ENCODE measurements around the gene GABRP. TPM values are rescaled to one million over a fixed set of nuclear protein-coding genes. Genes with fewer than 3 reads are reported as not detected.

Gene GABRP
- total and polyA plus RNA-seq, 9 donors, result 0.13 to 3.9 (median 0.24) TPM; not detected in 2

GRCh38 chr5:170805666-170806065 is 22.1 kb downstream of the GABRP start:
- no peak for DNase-seq
- Histone ChIP-seq H3K27me3 (no peaks in the 10 kb centered on the region), H3K36me3 (no peaks in the 10 kb centered on the region), H3K4me1 (ENCODE audit: insufficient read depth) (no peaks in the 10 kb centered on the region), H3K4me3 (no peak overlapping the region), H3K27ac (no peak overlapping the region), H3K9me3 (no peaks in the 10 kb centered on the region)
- TF ChIP-seq CTCF (IDR thresholded peaks at IDR 0.05) (no peak), POLR2A (IDR thresholded peaks at IDR 0.05) (no peak), EP300 (IDR thresholded peaks at IDR 0.05) (no peak)
- intact Hi-C loops (cut with DNase I), result no loop called here
- 88 to 92% (median 91%) methylated on average over 7 of the region's 7 CpGs for WGBS, 3 donors

GRCh38 chr5:170809551-170809950 is 26.0 kb downstream of the GABRP start:
- Histone ChIP-seq H3K36me3 (no peaks in the 10 kb centered on the region), H3K27ac (no peak overlapping the region), H3K4me1 (ENCODE audit: insufficient read depth) (no peaks in the 10 kb centered on the region), H3K9me3 (no peaks in the 10 kb centered on the region), H3K4me3 (no peak overlapping the region), H3K27me3 (no peaks in the 10 kb centered on the region)
- intact Hi-C loops (cut with DNase I), result no loop called here
- no peak for DNase-seq
- WGBS, 3 donors, result 67 to 72% (median 68%) methylated on average over 7 of the region's 7 CpGs
- TF ChIP-seq POLR2A (IDR thresholded peaks at IDR 0.05), result no peak
- TF ChIP-seq CTCF (IDR thresholded peaks at IDR 0.05), result no peak
- TF ChIP-seq EP300 (IDR thresholded peaks at IDR 0.05), result no peak

GRCh38 chr5:170811719-170812118 is 28.2 kb downstream of the GABRP start:
- 91 to 95% (median 94%) methylated on average over 4 of the region's 4 CpGs for WGBS, 3 donors
- TF ChIP-seq EP300 (IDR thresholded peaks at IDR 0.05) (no peak), CTCF (IDR thresholded peaks at IDR 0.05) (no peak), POLR2A (IDR thresholded peaks at IDR 0.05) (no peak)
- Histone ChIP-seq H3K27ac (no peak overlapping the region), H3K27me3 (no peaks in the 10 kb centered on the region), H3K36me3 (no peaks in the 10 kb centered on the region), H3K4me1 (ENCODE audit: insufficient read depth) (no peaks in the 10 kb centered on the region), H3K9me3 (no peaks in the 10 kb centered on the region), H3K4me3 (no peak overlapping the region)
- no peak for DNase-seq
- intact Hi-C loops (cut with DNase I), result no loop called here

GRCh38 chr5:170813231-170813630 is 29.7 kb downstream of the GABRP start:
- no peaks in the 10 kb centered on the region for H3K27me3 ChIP-seq
- intact Hi-C loops (cut with DNase I), result no loop called here
- H3K36me3 ChIP-seq, result no peaks in the 10 kb centered on the region
- no peak for DNase-seq
- no peak overlapping the region for H3K27ac ChIP-seq
- H3K4me3 ChIP-seq, result no peak overlapping the region
- no peaks in the 10 kb centered on the region for H3K9me3 ChIP-seq
- no peaks in the 10 kb centered on the region for H3K4me1 ChIP-seq (ENCODE audit: insufficient read depth)
- 84 to 94% (median 87%) methylated on average over 5 of the region's 5 CpGs for WGBS, 3 donors
- TF ChIP-seq CTCF (IDR thresholded peaks at IDR 0.05) (no peak), EP300 (IDR thresholded peaks at IDR 0.05) (no peak), POLR2A (IDR thresholded peaks at IDR 0.05) (no peak)

GRCh38 chr5:170817195-170817594 is 33.7 kb downstream of the GABRP start:
- H3K4me3 ChIP-seq, result no peak overlapping the region
- no peak for DNase-seq
- no peaks in the 10 kb centered on the region for H3K27me3 ChIP-seq
- intact Hi-C loops (cut with DNase I), result no loop called here
- H3K9me3 ChIP-seq, result no peaks in the 10 kb centered on the region
- 66 to 74% (median 73%) methylated on average over 3 of the region's 3 CpGs for WGBS, 3 donors
- H3K4me1 ChIP-seq (ENCODE audit: insufficient read depth), result no peaks in the 10 kb centered on the region
- H3K27ac ChIP-seq, result no peak overlapping the region
- TF ChIP-seq CTCF (IDR thresholded peaks at IDR 0.05) (no peak), POLR2A (IDR thresholded peaks at IDR 0.05) (no peak)
- H3K36me3 ChIP-seq, result no peaks in the 10 kb centered on the region
